Activated CD4-positive, alpha-beta T cell treated with anti-CD3 and anti-CD28 coated beads for 36 hours (primary cell): ENCODE results near the gene TRIM37. TPM values are rescaled to one million over a fixed set of nuclear protein-coding genes. Genes with fewer than 3 reads are reported as not detected.

ENCODE experiments used
- ATAC-seq: fragments of 200-7000 bp; cut with Tn5 transposase; one replicate; pipeline ENCODE4 v1.10.0; 2021; ENCODE audit warnings: mild to moderate bottlenecking, moderate library complexity
- CTCF ChIA-PET: fragments of 350-600 bp; sonication (Branson Sonifier 250); formaldehyde crosslinking; loops from one replicate; lab custom pipeline; 2021; ENCODE audit warnings: antibody characterized with exemption; lab: Charles Lee
- POLR2A ChIA-PET: fragments of 350-600 bp; sonication (Branson Sonifier 250); formaldehyde crosslinking; loops from one replicate; lab custom pipeline; 2021; ENCODE audit warnings: antibody characterized with exemption, inconsistent platforms; lab: Charles Lee
- DNase-seq: peaks from one replicate; pipeline ENCODE4 v3.0.0-alpha.2; 2020
- H3K27ac Mint-ChIP-seq: one replicate; pipeline ENCODE4 v1.8.0; 2021; ENCODE audit warnings: mixed read lengths
- H3K27me3 Mint-ChIP-seq: one replicate; pipeline ENCODE4 v1.8.0; 2021; ENCODE audit warnings: mixed read lengths
- H3K36me3 Mint-ChIP-seq: one replicate; pipeline ENCODE4 v1.8.0; 2021; ENCODE audit warnings: low read depth, mixed read lengths
- H3K4me1 Mint-ChIP-seq: one replicate; pipeline ENCODE4 v1.8.0; 2021; ENCODE audit warnings: mixed read lengths
- H3K4me3 Mint-ChIP-seq: one replicate; pipeline ENCODE4 v1.8.0; 2021; ENCODE audit warnings: mild to moderate bottlenecking, moderate library complexity, mixed read lengths
- H3K9me3 Mint-ChIP-seq: one replicate; pipeline ENCODE4 v1.8.0; 2021; ENCODE audit warnings: low read depth, mixed read lengths
- intact Hi-C, 2 experiments: fragments of 100-400 bp; cut with DNase I in 1 of 2; cut with micrococcal nuclease in 1 of 2; formaldehyde crosslinking; loops; one replicate each; pipeline versions ENCODE4 v1.14.2 to v1.15.1; 2022 to 2024; cut with DNase I, micrococcal nuclease
- total RNA-seq, 2 experiments: library from RNA; stranded (reverse); gene quantifications; one replicate each; pipeline ENCODE4 v1.2.3, GENCODE V29; 2021

Gene TRIM37
- total RNA-seq, 2 experiments from 2014 or later, result 21.3 to 22.7 TPM

GRCh38 chr17:59007995-59008394 is 98.7 kb downstream of the TRIM37 start:
- no peak for ATAC-seq
- peaks cover 13% of the 10 kb centered on the region for H3K4me1 Mint-ChIP-seq
- intact Hi-C loops, result loop anchor here (10.0 kb wide), 2 partner anchors 123 to 693 kb away; no protein-coding TSS in a partner anchor
- H3K36me3 Mint-ChIP-seq, result peaks cover 5% of the 10 kb centered on the region
- ChIA-PET CTCF (interaction anchor here (1.0 kb wide), 1 partner anchor 259 kb away, joined by 5 read pairs; no protein-coding TSS in a partner anchor), POLR2A (interaction anchor here (0.6 kb wide), 1 partner anchor 377 kb away, joined by 5 read pairs; no protein-coding TSS in a partner anchor)
- DNase-seq, result no peak
- no peaks in the 10 kb centered on the region for H3K9me3 Mint-ChIP-seq
- no peak overlapping the region for H3K27ac Mint-ChIP-seq
- no peaks in the 10 kb centered on the region for H3K27me3 Mint-ChIP-seq
- no peak overlapping the region for H3K4me3 Mint-ChIP-seq

- ChIA-PET POLR2A (no interaction called here), CTCF (interaction anchor here (0.6 to 4.5 kb wide), 33 partner anchors 13 to 491 kb away, joined by 3 to 39 read pairs (median 3); partner anchors contain the start of genes MTMR4 and RAD51C)
- peaks cover 4% of the 10 kb centered on the region for H3K36me3 Mint-ChIP-seq
- intact Hi-C loops, result loop anchor here (1.0 to 10.0 kb wide), 8 partner anchors 44 to 690 kb away; partner anchors contain the start of genes RAD51C (in 1 of the 2) and TEX14 (in 1 of the 2)
- ATAC-seq, result no peak
- no peaks in the 10 kb centered on the region for H3K9me3 Mint-ChIP-seq
- H3K27ac Mint-ChIP-seq, result peak overlapping the region; percentile 55
- no peak overlapping the region for H3K4me3 Mint-ChIP-seq
- peaks cover 34% of the 10 kb centered on the region for H3K4me1 Mint-ChIP-seq
- DNase-seq, result peak; percentile 81
- H3K27me3 Mint-ChIP-seq, result no peaks in the 10 kb centered on the region
Measured at GRCh38 chr17:59004338-59005111, 102.2 kb downstream of the TRIM37 start.

GRCh38 chr17:59003860-59004259 is 102.8 kb downstream of the TRIM37 start:
- Mint-ChIP-seq H3K27me3 (no peaks in the 10 kb centered on the region), H3K4me1 (peaks cover 36% of the 10 kb centered on the region), H3K9me3 (no peaks in the 10 kb centered on the region), H3K4me3 (no peak overlapping the region), H3K36me3 (peaks cover 9% of the 10 kb centered on the region), H3K27ac (no peak overlapping the region)
- ATAC-seq (no peak), DNase-seq (no peak)
- CTCF ChIA-PET, result interaction anchor here (0.6 to 4.5 kb wide), 4 partner anchors 16 to 419 kb away, joined by 3 to 39 read pairs (median 6); no protein-coding TSS in a partner anchor
- intact Hi-C loops, result loop anchor here (1.0 to 10.0 kb wide), 8 partner anchors 44 to 689 kb away; partner anchors contain the start of genes RAD51C (in 1 of the 2) and TEX14 (in 1 of the 2)
- POLR2A ChIA-PET, result interaction anchor here (0.7 kb wide), 1 partner anchor 1301 kb away, joined by 3 read pairs; no protein-coding TSS in a partner anchor

GRCh38 chr17:59002848-59003247 is 103.8 kb downstream of the TRIM37 start:
- Mint-ChIP-seq H3K4me3 (no peak overlapping the region), H3K27ac (no peak overlapping the region), H3K9me3 (no peaks in the 10 kb centered on the region), H3K36me3 (peaks cover 18% of the 10 kb centered on the region), H3K27me3 (no peaks in the 10 kb centered on the region), H3K4me1 (peaks cover 44% of the 10 kb centered on the region)
- intact Hi-C loops, result loop anchor here (5.0 to 10.0 kb wide), 3 partner anchors 118 to 688 kb away; partner anchors contain the start of genes RAD51C (in 1 of the 2) and TEX14 (in 1 of the 2)
- DNase-seq (no peak), ATAC-seq (no peak)
- POLR2A ChIA-PET, result interaction anchor here (0.7 kb wide), 1 partner anchor 47 kb away, joined by 5 read pairs; no protein-coding TSS in a partner anchor
- CTCF ChIA-PET, result interaction anchor here (0.6 to 4.5 kb wide), 2 partner anchors 150 to 292 kb away, joined by 3 to 39 read pairs; no protein-coding TSS in a partner anchor

GRCh38 chr17:59002126-59002525 is 104.6 kb downstream of the TRIM37 start:
- DNase-seq (no peak), ATAC-seq (no peak)
- Mint-ChIP-seq H3K4me1 (peaks cover 41% of the 10 kb centered on the region), H3K9me3 (no peaks in the 10 kb centered on the region), H3K27ac (no peak overlapping the region), H3K4me3 (no peak overlapping the region), H3K36me3 (peaks cover 20% of the 10 kb centered on the region), H3K27me3 (no peaks in the 10 kb centered on the region)
- intact Hi-C loops, result loop anchor here (5.0 to 10.0 kb wide), 3 partner anchors 117 to 687 kb away; partner anchors contain the start of genes RAD51C (in 1 of the 2) and TEX14 (in 1 of the 2)
- POLR2A ChIA-PET, result no interaction called here
- CTCF ChIA-PET, result interaction anchor here (4.5 kb wide), 1 partner anchor 291 kb away, joined by 39 read pairs; no protein-coding TSS in a partner anchor

GRCh38 chr17:59001158-59001814 is 105.4 kb downstream of the TRIM37 start:
- H3K9me3 Mint-ChIP-seq, result no peaks in the 10 kb centered on the region
- H3K4me3 Mint-ChIP-seq, result peak overlapping the region; percentile 62
- peaks cover 22% of the 10 kb centered on the region for H3K36me3 Mint-ChIP-seq
- H3K27ac Mint-ChIP-seq, result peak overlapping the region; percentile 93
- ATAC-seq (peak; percentile 99), DNase-seq (peak; percentile 89)
- ChIA-PET CTCF (no interaction called here), POLR2A (no interaction called here)
- intact Hi-C loops, result loop anchor here (1.0 to 10.0 kb wide), 9 partner anchors 9 to 686 kb away; partner anchors contain the start of genes RAD51C (in 1 of the 2) and TEX14 (in 1 of the 2)
- no peaks in the 10 kb centered on the region for H3K27me3 Mint-ChIP-seq
- peaks cover 41% of the 10 kb centered on the region for H3K4me1 Mint-ChIP-seq

GRCh38 chr17:59000022-59000421 is 106.7 kb downstream of the TRIM37 start:
- peaks cover 22% of the 10 kb centered on the region for H3K36me3 Mint-ChIP-seq
- ATAC-seq (no peak), DNase-seq (no peak)
- H3K9me3 Mint-ChIP-seq, result no peaks in the 10 kb centered on the region
- no peak overlapping the region for H3K27ac Mint-ChIP-seq
- intact Hi-C loops, result loop anchor here (2.0 to 10.0 kb wide), 4 partner anchors 115 to 685 kb away; partner anchors contain the start of genes RAD51C (in 1 of the 2) and TEX14 (in 1 of the 2)
- ChIA-PET CTCF (no interaction called here), POLR2A (no interaction called here)
- no peak overlapping the region for H3K4me3 Mint-ChIP-seq
- H3K4me1 Mint-ChIP-seq, result peaks cover 41% of the 10 kb centered on the region
- H3K27me3 Mint-ChIP-seq, result no peaks in the 10 kb centered on the region

GRCh38 chr17:58999500-58999899 is 107.2 kb downstream of the TRIM37 start:
- ChIA-PET CTCF (no interaction called here), POLR2A (no interaction called here)
- no peak for DNase-seq

GRCh38 chr17:58998871-58999270 is 107.8 kb downstream of the TRIM37 start:
- CTCF ChIA-PET, result no interaction called here

More at GRCh38 chr17:58999500-58999899, 107.2 kb downstream of the TRIM37 start:
- peaks cover 38% of the 10 kb centered on the region for H3K4me1 Mint-ChIP-seq
- intact Hi-C loops, result no loop called here
- peak overlapping the region; percentile 48 for H3K27ac Mint-ChIP-seq
- no peaks in the 10 kb centered on the region for H3K9me3 Mint-ChIP-seq
- H3K27me3 Mint-ChIP-seq, result no peaks in the 10 kb centered on the region
- H3K36me3 Mint-ChIP-seq, result peaks cover 22% of the 10 kb centered on the region
- no peak overlapping the region for H3K4me3 Mint-ChIP-seq
- no peak for ATAC-seq

GRCh38 chr17:58997756-58998553 is 108.7 kb downstream of the TRIM37 start:
- no peak for DNase-seq

More at GRCh38 chr17:58998871-58999270, 107.8 kb downstream of the TRIM37 start:
- H3K9me3 Mint-ChIP-seq, result no peaks in the 10 kb centered on the region
- intact Hi-C loops, result no loop called here
- H3K36me3 Mint-ChIP-seq, result peaks cover 22% of the 10 kb centered on the region
- POLR2A ChIA-PET, result no interaction called here
- H3K4me1 Mint-ChIP-seq, result peaks cover 34% of the 10 kb centered on the region
- no peak overlapping the region for H3K4me3 Mint-ChIP-seq
- ATAC-seq (no peak), DNase-seq (no peak)
- H3K27ac Mint-ChIP-seq, result no peak overlapping the region
- no peaks in the 10 kb centered on the region for H3K27me3 Mint-ChIP-seq

More at GRCh38 chr17:58997756-58998553, 108.7 kb downstream of the TRIM37 start:
- no peak overlapping the region for H3K4me3 Mint-ChIP-seq
- H3K4me1 Mint-ChIP-seq, result peaks cover 33% of the 10 kb centered on the region
- POLR2A ChIA-PET, result no interaction called here
- no peaks in the 10 kb centered on the region for H3K27me3 Mint-ChIP-seq
- intact Hi-C loops, result no loop called here
- H3K27ac Mint-ChIP-seq, result peak overlapping the region; percentile 21
- H3K9me3 Mint-ChIP-seq, result no peaks in the 10 kb centered on the region
- CTCF ChIA-PET, result no interaction called here
- H3K36me3 Mint-ChIP-seq, result peaks cover 22% of the 10 kb centered on the region
- no peak for ATAC-seq
